HepG2 (cell line): ENCODE measurements around the gene PLEKHH3. TPM values are rescaled to one million over a fixed set of nuclear protein-coding genes. Genes with fewer than 3 reads are reported as not detected.

Source experiments
- CAMTA2 ChIP-seq: sonication (generic); formaldehyde crosslinking; IDR thresholded peaks from 2 replicates; pipeline ENCODE4 v1.4.0; 2020; ENCODE audit warnings: mild to moderate bottlenecking, missing genetic modification reagents, borderline replicate concordance
- EED ChIP-seq: sonication (generic); formaldehyde crosslinking; IDR thresholded peaks from 2 replicates; pipeline ENCODE4 v1.5.0; 2020; ENCODE audit warnings: mild to moderate bottlenecking, missing genetic modification reagents
- HOXA9 ChIP-seq: sonication (generic); formaldehyde crosslinking; IDR thresholded peaks from 2 replicates; pipeline ENCODE4 v1.8.1; 2022; ENCODE audit warnings: missing genetic modification reagents, mild to moderate bottlenecking, moderate library complexity, borderline replicate concordance
- MED13 ChIP-seq: sonication (generic); formaldehyde crosslinking; IDR thresholded peaks from 2 replicates; pipeline ENCODE4 v1.5.0; 2020; ENCODE audit warnings: missing genetic modification reagents
- NFYB ChIP-seq: sonication (generic); formaldehyde crosslinking; IDR thresholded peaks from 2 replicates; pipeline ENCODE4 v1.4.0; 2020; ENCODE audit warnings: missing genetic modification reagents
- RFX3 ChIP-seq: IDR thresholded peaks from 2 replicates; pipeline ENCODE4 v1.6.1; 2016; ENCODE audit warnings: missing biosample characterization, missing genetic modification reagents
- SNAPC5 ChIP-seq: sonication (generic); formaldehyde crosslinking; IDR thresholded peaks from 2 replicates; pipeline ENCODE4 v1.8.1; 2023; ENCODE audit warnings: mild to moderate bottlenecking, missing genetic modification reagents, borderline replicate concordance
- ZNF281 ChIP-seq: sonication (generic); formaldehyde crosslinking; IDR thresholded peaks from 2 replicates; pipeline ENCODE4 v1.4.0; 2020; ENCODE audit warnings: missing genetic modification reagents, borderline replicate concordance
- ZNF383 ChIP-seq: sonication (generic); formaldehyde crosslinking; IDR thresholded peaks from 2 replicates; pipeline ENCODE4 v1.4.0; 2020; ENCODE audit warnings: missing genetic modification reagents, mild to moderate bottlenecking, borderline replicate concordance
- ZNF776 ChIP-seq: sonication (generic); formaldehyde crosslinking; IDR thresholded peaks from 2 replicates; pipeline ENCODE4 v1.4.0; 2020; ENCODE audit warnings: mild to moderate bottlenecking, missing genetic modification reagents
- ZSCAN30 ChIP-seq: sonication (generic); formaldehyde crosslinking; IDR thresholded peaks from 2 replicates; pipeline ENCODE4 v1.5.0; 2020; ENCODE audit warnings: mild to moderate bottlenecking, missing genetic modification reagents
- ZSCAN31 ChIP-seq: sonication (generic); formaldehyde crosslinking; IDR thresholded peaks from 2 replicates; pipeline ENCODE4 v1.5.0; 2020; ENCODE audit warnings: low read depth, mild to moderate bottlenecking, missing genetic modification reagents
- polyA plus RNA-seq, 8 experiments: library from polyadenylated mRNA; depleted of rRNA in 3 of 8; stranded (reverse) in 7 of 8; unstranded in 1 of 8; fragments of >200 nt; fragmentation: Illumina TruSeq in 4 of 8; extraction: Trizol in 4 of 8; gene quantifications; 2 replicates each; pipeline versions ENCODE4 v1.2.1 to v1.2.3, GENCODE V29; 2011 to 2016; ENCODE audit warnings: low read depth in 4 of 8, missing spikeins in 1 of 8, mixed read lengths in 1 of 8; ENCODE audit not compliant: insufficient read depth in 1 of 8
- total RNA-seq, 5 experiments: library from RNA; depleted of rRNA; stranded (reverse); fragments of >200 nt; fragmentation: Illumina TruSeq; extraction: Trizol; gene quantifications; 2 replicates each; pipeline ENCODE4 v1.2.3, GENCODE V29; 2016; ENCODE audit warnings: low read depth in 1 of 5
- TF ChIP-seq, protein P1 (sequence below): sonication (generic); formaldehyde crosslinking; IDR thresholded peaks from 2 replicates; pipeline ENCODE4 v1.4.0; 2020; ENCODE audit warnings: missing genetic modification reagents
- TF ChIP-seq, protein P2 (sequence below): sonication (generic); formaldehyde crosslinking; IDR thresholded peaks from 2 replicates; pipeline ENCODE4 v1.4.0; 2020; ENCODE audit warnings: missing genetic modification reagents, mild to moderate bottlenecking, borderline replicate concordance
- TF ChIP-seq, protein P3 (sequence below): sonication (generic); formaldehyde crosslinking; IDR thresholded peaks from 2 replicates; pipeline ENCODE4 v1.4.0; 2020; ENCODE audit warnings: missing genetic modification reagents
- TF ChIP-seq, protein P4 (sequence below): IDR thresholded peaks from 2 replicates; pipeline ENCODE4 v1.6.1; 2018; ENCODE audit warnings: missing genetic modification reagents, mild to moderate bottlenecking, missing compliant biosample characterization

The PLEKHH3 gene
- total and polyA plus RNA-seq, 2 of the 13 experiments (the other 11 are each of a cell fraction or from before 2014, with no cell fraction given), result 6.0 to 19.9 TPM

- TF ChIP-seq SNAPC5 (no peak), ZSCAN30 (no peak), NFYB (CRISPR knock-in tag) (peak; percentile 9; the same call in 1 of the 2 replicates), HOXA9 (no peak), ZNF776 (CRISPR knock-in tag) (no peak; the same call in 1 of the 2 replicates), ZNF281 (CRISPR knock-in tag) (peak; percentile 82), ZNF383 (CRISPR knock-in tag) (no peak), EED (CRISPR knock-in tag) (no peak), CAMTA2 (CRISPR knock-in tag) (no peak), RFX3 (CRISPR knock-in tag) (no peak), ZSCAN31 (CRISPR knock-in tag) (no peak), MED13 (no peak)
- TF ChIP-seq, protein P1, sequence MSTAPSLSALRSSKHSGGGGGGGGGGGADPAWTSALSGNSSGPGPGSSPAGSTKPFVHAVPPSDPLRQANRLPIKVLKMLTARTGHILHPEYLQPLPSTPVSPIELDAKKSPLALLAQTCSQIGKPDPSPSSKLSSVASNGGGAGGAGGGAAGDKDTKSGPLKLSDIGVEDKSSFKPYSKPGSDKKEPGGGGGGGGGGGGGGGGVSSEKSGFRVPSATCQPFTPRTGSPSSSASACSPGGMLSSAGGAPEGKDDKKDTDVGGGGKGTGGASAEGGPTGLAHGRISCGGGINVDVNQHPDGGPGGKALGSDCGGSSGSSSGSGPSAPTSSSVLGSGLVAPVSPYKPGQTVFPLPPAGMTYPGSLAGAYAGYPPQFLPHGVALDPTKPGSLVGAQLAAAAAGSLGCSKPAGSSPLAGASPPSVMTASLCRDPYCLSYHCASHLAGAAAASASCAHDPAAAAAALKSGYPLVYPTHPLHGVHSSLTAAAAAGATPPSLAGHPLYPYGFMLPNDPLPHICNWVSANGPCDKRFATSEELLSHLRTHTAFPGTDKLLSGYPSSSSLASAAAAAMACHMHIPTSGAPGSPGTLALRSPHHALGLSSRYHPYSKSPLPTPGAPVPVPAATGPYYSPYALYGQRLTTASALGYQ (CRISPR knock-in tag), result no peak
- TF ChIP-seq, protein P2, sequence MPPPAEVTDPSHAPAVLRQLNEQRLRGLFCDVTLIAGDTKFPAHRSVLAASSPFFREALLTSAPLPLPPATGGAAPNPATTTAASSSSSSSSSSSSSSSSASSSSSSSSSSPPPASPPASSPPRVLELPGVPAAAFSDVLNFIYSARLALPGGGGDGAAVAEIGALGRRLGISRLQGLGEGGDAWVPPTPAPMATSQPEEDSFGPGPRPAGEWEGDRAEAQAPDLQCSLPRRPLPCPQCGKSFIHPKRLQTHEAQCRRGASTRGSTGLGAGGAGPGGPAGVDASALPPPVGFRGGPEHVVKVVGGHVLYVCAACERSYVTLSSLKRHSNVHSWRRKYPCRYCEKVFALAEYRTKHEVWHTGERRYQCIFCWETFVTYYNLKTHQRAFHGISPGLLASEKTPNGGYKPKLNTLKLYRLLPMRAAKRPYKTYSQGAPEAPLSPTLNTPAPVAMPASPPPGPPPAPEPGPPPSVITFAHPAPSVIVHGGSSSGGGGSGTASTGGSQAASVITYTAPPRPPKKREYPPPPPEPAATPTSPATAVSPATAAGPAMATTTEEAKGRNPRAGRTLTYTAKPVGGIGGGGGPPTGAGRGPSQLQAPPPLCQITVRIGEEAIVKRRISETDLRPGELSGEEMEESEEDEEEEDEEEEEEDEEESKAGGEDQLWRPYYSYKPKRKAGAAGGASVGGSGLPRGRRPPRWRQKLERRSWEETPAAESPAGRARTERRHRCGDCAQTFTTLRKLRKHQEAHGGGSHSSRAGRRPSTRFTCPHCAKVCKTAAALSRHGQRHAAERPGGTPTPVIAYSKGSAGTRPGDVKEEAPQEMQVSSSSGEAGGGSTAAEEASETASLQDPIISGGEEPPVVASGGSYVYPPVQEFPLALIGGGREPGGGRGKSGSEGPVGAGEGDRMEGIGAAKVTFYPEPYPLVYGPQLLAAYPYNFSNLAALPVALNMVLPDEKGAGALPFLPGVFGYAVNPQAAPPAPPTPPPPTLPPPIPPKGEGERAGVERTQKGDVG (CRISPR knock-in tag), result no peak
- TF ChIP-seq, protein P3, sequence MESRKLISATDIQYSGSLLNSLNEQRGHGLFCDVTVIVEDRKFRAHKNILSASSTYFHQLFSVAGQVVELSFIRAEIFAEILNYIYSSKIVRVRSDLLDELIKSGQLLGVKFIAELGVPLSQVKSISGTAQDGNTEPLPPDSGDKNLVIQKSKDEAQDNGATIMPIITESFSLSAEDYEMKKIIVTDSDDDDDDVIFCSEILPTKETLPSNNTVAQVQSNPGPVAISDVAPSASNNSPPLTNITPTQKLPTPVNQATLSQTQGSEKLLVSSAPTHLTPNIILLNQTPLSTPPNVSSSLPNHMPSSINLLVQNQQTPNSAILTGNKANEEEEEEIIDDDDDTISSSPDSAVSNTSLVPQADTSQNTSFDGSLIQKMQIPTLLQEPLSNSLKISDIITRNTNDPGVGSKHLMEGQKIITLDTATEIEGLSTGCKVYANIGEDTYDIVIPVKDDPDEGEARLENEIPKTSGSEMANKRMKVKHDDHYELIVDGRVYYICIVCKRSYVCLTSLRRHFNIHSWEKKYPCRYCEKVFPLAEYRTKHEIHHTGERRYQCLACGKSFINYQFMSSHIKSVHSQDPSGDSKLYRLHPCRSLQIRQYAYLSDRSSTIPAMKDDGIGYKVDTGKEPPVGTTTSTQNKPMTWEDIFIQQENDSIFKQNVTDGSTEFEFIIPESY (CRISPR knock-in tag), result no peak
- TF ChIP-seq, protein P4, sequence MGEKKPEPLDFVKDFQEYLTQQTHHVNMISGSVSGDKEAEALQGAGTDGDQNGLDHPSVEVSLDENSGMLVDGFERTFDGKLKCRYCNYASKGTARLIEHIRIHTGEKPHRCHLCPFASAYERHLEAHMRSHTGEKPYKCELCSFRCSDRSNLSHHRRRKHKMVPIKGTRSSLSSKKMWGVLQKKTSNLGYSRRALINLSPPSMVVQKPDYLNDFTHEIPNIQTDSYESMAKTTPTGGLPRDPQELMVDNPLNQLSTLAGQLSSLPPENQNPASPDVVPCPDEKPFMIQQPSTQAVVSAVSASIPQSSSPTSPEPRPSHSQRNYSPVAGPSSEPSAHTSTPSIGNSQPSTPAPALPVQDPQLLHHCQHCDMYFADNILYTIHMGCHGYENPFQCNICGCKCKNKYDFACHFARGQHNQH (CRISPR knock-in tag), result no peak; the same call in 1 of the 2 replicates
Measured at GRCh38 chr17:42681976-42682721, 5.4 kb upstream of the PLEKHH3 start, which contains the start of gene CNTNAP1 (continued).
